ENCODE data around the gene COL25A1. TPM values are rescaled to one million over a fixed set of nuclear protein-coding genes. Genes with fewer than 3 reads are reported as not detected.

Gene COL25A1
- total RNA-seq, 1 experiment from 2014 or later: 4.2 TPM

DNA sequence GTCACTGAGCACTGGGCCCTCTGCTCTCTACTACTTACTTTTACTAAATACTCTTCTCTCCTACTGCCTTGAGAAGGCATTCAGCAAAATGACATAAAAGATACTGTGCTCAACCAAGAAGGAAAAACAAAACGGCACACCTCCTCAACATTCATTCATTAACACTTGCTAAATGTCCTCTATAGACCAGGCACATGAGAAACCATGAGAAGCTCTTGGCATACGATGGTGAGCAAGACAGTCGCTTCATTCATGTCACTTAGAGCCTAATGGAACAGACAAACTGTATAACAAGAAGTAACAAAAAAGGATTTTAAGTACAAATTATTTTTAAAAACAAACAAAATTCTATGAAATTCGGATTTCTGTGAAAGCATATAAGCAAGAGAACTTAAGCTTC is 38.7 kb downstream of the COL25A1 start:
- Histone ChIP-seq H3K23me2 (ENCODE audit: insufficient read length, low read depth, low read length, poor library complexity, severe bottlenecking) (no peaks in the 10 kb centered on the region), H3T11ph (ENCODE audit: low read length) (no peak overlapping the region), H3K4me1 (ENCODE audit: insufficient read depth, low read length) (no peaks in the 10 kb centered on the region), H2BK15ac (ENCODE audit: low read depth, low read length) (no peak overlapping the region), H4K20me1 (ENCODE audit: control insufficient read depth, insufficient read depth, insufficient read length) (no peaks in the 10 kb centered on the region), H3K14ac (ENCODE audit: insufficient read depth, low read length) (no peak overlapping the region), H4K91ac (ENCODE audit: insufficient read length, low read depth, low read length) (no peak overlapping the region), H3K23ac (ENCODE audit: insufficient read length, low read depth, low read length) (no peak overlapping the region), H4K5ac (ENCODE audit: insufficient read length, low read depth, low read length) (no peak overlapping the region), H3K27ac (ENCODE audit: insufficient read length, low read depth, low read length) (no peak overlapping the region), H3K56ac (ENCODE audit: insufficient read length, low read depth, low read length) (no peak overlapping the region), H3K9ac (ENCODE audit: extremely low read depth, insufficient read length, low read length) (no peak overlapping the region), H4K8ac (replicated peaks; ENCODE audit: insufficient read length, low read depth, low read length) (no peak overlapping the region), H3K9me3 (ENCODE audit: control insufficient read depth, low read depth, low read length) (no peaks in the 10 kb centered on the region), H3K27me3 (ENCODE audit: insufficient read depth, low read length) (no peaks in the 10 kb centered on the region), H2AK5ac (ENCODE audit: insufficient read length, low read length) (no peak overlapping the region), H2BK5ac (ENCODE audit: insufficient read length, low read length) (no peak overlapping the region), H3K79me2 (ENCODE audit: insufficient read depth, low read length) (no peaks in the 10 kb centered on the region), H3K18ac (ENCODE audit: insufficient read length, low read depth, low read length) (no peak overlapping the region), H3K4ac (ENCODE audit: low read depth, low read length) (no peak overlapping the region), H2AFZ (ENCODE audit: low read length) (no peak overlapping the region), H3K79me1 (ENCODE audit: insufficient read depth, low read depth, low read length, poor library complexity, severe bottlenecking) (no peaks in the 10 kb centered on the region), H2BK20ac (ENCODE audit: low read depth, low read length, poor library complexity, severe bottlenecking) (no peak overlapping the region), H3K4me2 (ENCODE audit: insufficient read depth, insufficient read length, low read length) (no peak overlapping the region), H2BK12ac (ENCODE audit: insufficient read length, low read depth, low read length) (no peak overlapping the region), H2BK120ac (ENCODE audit: low read depth, low read length, poor library complexity, severe bottlenecking) (no peak overlapping the region)
- H3K4me1 Mint-ChIP-seq: no peaks in the 10 kb centered on the region; a peak in 1 of 4 replicates
- no peak overlapping the region for H3K27ac Mint-ChIP-seq
- H3K27me3 Mint-ChIP-seq (ENCODE audit: low read depth): no peaks in the 10 kb centered on the region
- no CpG with 5 or more reads among the region's 4 CpGs for WGBS (ENCODE audit: extremely low coverage, insufficient read length, low lambda C conversion rate)
- TF ChIP-seq, protein P1, sequence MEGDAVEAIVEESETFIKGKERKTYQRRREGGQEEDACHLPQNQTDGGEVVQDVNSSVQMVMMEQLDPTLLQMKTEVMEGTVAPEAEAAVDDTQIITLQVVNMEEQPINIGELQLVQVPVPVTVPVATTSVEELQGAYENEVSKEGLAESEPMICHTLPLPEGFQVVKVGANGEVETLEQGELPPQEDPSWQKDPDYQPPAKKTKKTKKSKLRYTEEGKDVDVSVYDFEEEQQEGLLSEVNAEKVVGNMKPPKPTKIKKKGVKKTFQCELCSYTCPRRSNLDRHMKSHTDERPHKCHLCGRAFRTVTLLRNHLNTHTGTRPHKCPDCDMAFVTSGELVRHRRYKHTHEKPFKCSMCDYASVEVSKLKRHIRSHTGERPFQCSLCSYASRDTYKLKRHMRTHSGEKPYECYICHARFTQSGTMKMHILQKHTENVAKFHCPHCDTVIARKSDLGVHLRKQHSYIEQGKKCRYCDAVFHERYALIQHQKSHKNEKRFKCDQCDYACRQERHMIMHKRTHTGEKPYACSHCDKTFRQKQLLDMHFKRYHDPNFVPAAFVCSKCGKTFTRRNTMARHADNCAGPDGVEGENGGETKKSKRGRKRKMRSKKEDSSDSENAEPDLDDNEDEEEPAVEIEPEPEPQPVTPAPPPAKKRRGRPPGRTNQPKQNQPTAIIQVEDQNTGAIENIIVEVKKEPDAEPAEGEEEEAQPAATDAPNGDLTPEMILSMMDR (conservative IDR thresholded peaks at IDR 0.05): no peak
- no peak overlapping the region for H3K4me3 Mint-ChIP-seq
- H3K9me3 Mint-ChIP-seq: no peaks in the 10 kb centered on the region
- DNase-seq: no peak
- H3K36me3 Mint-ChIP-seq (ENCODE audit: insufficient read depth in 1 of 3, low read depth in 3 of 3): no peaks in the 10 kb centered on the region
